ENCODE measurements around the gene GNAL.
"Not testable (repeated sequence)": the region's sequence is repeated elsewhere in the genome, so short reads cannot be mapped to it uniquely, and the experiment has no call there.

The GNAL gene

GRCh38 chr18:11873670-11874340 lies 184.7 kb downstream of the GNAL start:
- no peak for DNase-seq

GRCh38 chr18:11874676-11875075 lies 185.6 kb downstream of the GNAL start:
- DNase-seq, result no peak

DNA sequence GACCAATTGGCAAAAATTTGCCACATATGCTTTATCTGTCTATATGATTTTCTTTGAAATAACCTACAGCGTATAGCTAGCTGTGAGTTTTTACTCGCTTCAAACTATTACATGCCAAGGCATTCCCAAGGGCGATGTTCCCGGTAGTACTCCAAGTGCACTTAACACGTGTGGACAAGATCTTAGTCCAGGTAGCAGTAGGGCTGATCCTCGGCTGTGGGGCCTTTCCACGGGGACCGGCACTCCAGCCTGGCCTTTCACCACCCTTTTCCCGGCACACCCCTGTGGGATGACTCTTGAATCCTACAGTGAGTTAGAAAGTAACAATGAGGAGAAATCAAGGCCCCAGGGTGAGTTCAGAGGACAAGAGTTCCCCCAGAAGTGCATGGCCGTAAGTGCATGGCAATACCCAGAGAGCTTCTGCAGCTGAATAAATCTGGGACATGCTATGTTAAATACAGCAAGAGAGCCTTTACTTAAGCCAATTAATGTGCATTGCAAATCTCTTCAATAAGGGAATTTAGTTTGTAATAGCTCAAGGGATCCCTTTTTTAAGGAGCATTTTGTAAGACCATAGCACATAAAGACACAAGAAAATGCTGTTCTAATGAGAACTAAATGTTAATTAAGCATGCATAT lies 188.6 kb downstream of the GNAL start:
- no peak for DNase-seq

DNA sequence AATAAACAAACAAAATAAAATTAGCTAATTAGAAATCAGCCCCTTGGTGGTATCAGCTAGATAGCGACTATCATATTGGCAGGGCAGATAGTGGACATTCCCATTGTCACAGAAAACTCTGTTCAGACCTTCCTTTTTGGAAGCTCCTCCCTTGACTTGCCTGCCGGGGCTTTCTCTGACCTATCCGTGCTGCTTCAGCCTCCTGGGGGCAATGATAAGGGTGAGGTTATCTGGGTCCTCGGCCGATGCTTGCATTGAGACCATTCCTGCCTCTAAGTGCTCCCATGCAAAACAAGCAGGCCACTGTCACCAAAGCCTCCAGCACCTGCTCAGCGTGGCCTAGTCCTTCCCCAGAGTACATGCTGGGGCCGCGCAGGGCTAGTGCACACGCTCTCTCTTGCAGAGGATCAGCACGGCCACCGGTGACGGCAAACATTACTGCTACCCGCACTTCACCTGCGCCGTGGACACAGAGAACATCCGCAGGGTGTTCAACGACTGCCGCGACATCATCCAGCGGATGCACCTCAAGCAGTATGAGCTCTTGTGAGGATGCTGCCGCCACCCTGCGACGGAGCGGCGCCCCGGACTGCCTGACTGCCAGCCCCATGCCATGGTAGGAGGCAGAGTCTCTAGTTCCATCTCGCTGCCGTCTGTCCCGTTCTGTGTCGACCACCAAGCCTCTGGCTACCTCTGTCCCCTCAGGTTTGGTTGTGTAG lies 191.7 kb downstream of the GNAL start:
- DNase-seq, result no peak

- DNase-seq, result no peak
Observed at GRCh38 chr18:11882636-11883035, 193.6 kb downstream of the GNAL start.

DNA sequence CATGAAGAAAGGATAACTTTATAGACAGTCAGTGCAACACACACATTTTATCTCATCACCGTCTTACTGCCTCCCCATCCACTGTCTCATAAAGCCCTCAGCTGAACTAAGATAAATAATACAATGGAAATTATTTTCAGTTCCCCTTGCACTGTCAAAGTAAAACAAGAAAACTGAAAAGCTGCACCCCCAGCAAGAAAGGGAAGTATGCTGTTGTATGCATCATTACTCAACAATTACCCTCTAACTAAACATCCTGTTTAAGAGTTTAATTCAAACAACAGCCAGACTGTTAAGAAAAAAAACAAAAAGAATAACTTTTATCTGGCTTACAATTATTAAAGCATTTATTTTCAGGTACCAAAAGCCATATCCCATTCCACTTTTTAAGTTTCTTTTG lies 194.1 kb downstream of the GNAL start:
- DNase-seq, result no peak

GRCh38 chr18:11884396-11885030 lies 195.4 kb downstream of the GNAL start:
- DNase-seq, result no peak

- peak in 24 of 51 donors; percentile 4 to 59 (median 18) for DNase-seq
Observed at GRCh38 chr18:11885278-11885947, 196.3 kb downstream of the GNAL start.

- no peak for DNase-seq
Observed at GRCh38 chr18:11886577-11887110, 197.6 kb downstream of the GNAL start.

GRCh38 chr18:11887328-11888128 lies 198.5 kb downstream of the GNAL start:
- no peak for DNase-seq

- no peak for DNase-seq
Observed at GRCh38 chr18:11888726-11889125, 199.7 kb downstream of the GNAL start.

- no peak for DNase-seq
Observed at GRCh38 chr18:11889284-11889683, 200.2 kb downstream of the GNAL start.

GRCh38 chr18:11891737-11892136 lies 202.7 kb downstream of the GNAL start:
- no peak for DNase-seq

- DNase-seq, result not testable (repeated sequence)
Observed at GRCh38 chr18:11892438-11892837, 203.4 kb downstream of the GNAL start.

DNA sequence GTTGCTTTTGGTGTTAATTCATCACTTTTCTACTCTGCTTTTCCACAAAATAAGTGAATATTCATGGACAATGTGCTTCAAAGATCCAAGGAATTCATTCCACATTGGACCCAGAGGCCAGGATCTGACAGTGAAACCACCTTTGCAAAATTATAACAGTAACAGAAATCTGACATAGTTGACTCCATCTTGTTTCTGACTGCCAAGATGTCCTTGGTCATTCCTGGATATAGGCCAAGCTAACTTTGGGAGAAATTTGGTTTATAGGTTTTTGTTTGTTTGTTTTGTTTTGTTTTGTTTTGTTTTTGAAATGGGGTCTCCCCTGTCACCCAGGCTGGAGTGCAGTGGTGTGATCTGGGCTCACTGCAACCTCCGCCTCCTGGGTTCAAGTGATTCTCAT lies 208.7 kb downstream of the GNAL start:
- DNase-seq, result no peak

DNA sequence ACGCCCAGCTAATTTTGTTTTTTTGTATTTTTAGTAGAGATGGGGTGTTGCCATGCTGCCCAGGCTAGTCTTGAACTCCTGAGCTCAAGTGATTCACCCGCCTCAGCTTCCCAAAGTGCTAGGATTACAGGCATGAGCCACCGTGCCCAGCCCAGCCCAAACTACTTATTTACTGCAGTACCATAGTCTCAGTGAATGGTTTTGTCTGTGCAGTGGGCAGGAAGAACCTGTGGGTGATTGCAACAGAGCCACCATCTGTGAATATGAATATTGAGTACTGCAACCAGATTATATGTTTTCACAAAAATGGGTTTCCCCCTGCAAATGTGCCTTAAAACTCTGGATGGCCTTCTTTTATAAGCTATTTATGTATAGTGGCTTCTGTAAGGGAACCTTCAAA lies 210.0 kb downstream of the GNAL start:
- DNase-seq, result no peak

- DNase-seq, result no peak
Observed at GRCh38 chr18:11901826-11902438, 212.9 kb downstream of the GNAL start.

DNA sequence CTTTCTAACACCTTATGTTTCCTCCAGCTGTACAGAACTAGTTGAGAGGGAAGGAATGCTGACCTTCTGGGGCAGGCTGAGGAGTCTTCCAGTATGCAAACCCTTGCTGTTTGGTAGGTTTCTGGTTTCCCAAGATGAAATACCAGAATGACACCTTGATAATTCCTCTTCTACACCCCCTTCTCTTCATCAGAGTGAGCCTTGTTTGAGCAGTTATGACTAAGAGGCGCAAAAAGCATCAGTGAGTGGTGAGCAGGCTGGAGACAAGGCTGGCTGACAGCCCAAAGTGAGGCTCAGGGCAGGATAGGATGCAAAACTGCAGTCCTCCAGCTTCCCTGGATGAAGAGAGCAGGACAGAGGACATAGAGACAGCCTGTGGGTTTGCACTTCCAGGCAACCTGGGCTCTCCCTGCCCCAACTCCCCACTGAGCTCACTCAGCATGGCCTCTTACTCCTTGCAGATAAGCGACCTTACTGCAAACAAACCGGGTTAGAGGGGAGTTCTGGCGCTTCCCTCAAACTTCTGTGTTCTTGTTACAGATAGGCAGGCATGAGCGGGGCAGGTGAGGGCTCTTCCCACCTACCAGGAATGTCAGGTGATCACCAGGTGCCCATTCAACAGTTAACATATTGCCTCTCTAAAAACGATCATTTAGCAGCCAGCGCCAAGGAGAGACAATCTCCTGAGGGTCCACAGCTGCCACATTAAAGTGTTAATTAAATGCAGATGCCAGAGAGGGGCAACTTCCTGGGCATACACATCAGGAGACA lies 213.6 kb downstream of the GNAL start:
- peak in 2 of 51 donors; percentile 13 to 35 for DNase-seq

GRCh38 chr18:11905613-11906012 lies 216.5 kb downstream of the GNAL start:
- DNase-seq, result no peak

Data from hypothalamus (tissue), 51 donors.